Measurements from ENCODE around the gene RSRC1. TPM values are rescaled to one million over a fixed set of nuclear protein-coding genes. Genes with fewer than 3 reads are reported as not detected.
"Not testable (repeated sequence)": the region's sequence is repeated elsewhere in the genome, so short reads cannot be mapped to it uniquely, and the experiment has no call there.

Gene RSRC1
- total and polyA plus RNA-seq, 2 donors (not counting 1 experiment from before 2014, with no cell fraction given): 12.6 to 43.1 TPM

- Histone ChIP-seq H3K4me2 (ENCODE audit: extremely low read depth, insufficient read depth, low read length) (no peak overlapping the region), H4K20me1 (ENCODE audit: control insufficient read depth, extremely low read depth, insufficient read depth, low read length) (no peaks in the 10 kb centered on the region), H3K27me3 (ENCODE audit: control insufficient read depth, insufficient read depth, low read length) (no peaks in the 10 kb centered on the region), H3K79me2 (ENCODE audit: control insufficient read depth, insufficient read depth, low read length) (no peaks in the 10 kb centered on the region), H3K4me1 (ENCODE audit: control insufficient read depth, extremely low read depth, insufficient read depth, low read length) (no peaks in the 10 kb centered on the region), H3K36me3 (ENCODE audit: control insufficient read depth, insufficient read depth, low read length) (no peaks in the 10 kb centered on the region), H3K9ac (ENCODE audit: insufficient read depth, low read length) (no peak overlapping the region), H3K27ac (ENCODE audit: insufficient read depth, low read length) (no peak overlapping the region), H3K4me3 (replicated peaks in 1 of 4; ENCODE audit: control extremely low read depth in 1 of 4, insufficient read depth in 1 of 4, low read depth in 3 of 4, low read length in 4 of 4) (no peak overlapping the region), H3K9me3 (ENCODE audit: control insufficient read depth, insufficient read depth, low read depth, low read length) (no peaks in the 10 kb centered on the region), H2AFZ (ENCODE audit: low read length) (no peak overlapping the region)
- no peak for DNase-seq (ENCODE audit: low read depth in 2 of 2)
- TF ChIP-seq EZH2 (IDR thresholded peaks at IDR 0.05; ENCODE audit: low read length, missing control alignments) (no peak), CTCF (conservative IDR thresholded peaks at IDR 0.05 in 1 of 2, IDR thresholded peaks at IDR 0.05 in 1 of 2; ENCODE audit: low read depth in 1 of 2, low read length in 2 of 2) (no peak)
Measured at GRCh38 chr3:158404131-158404718, 294.3 kb downstream of the RSRC1 start.

- Histone ChIP-seq H3K36me3 (ENCODE audit: control insufficient read depth, insufficient read depth, low read length) (no peaks in the 10 kb centered on the region), H3K9ac (ENCODE audit: insufficient read depth, low read length) (no peak overlapping the region), H3K4me2 (ENCODE audit: extremely low read depth, insufficient read depth, low read length) (no peak overlapping the region), H3K79me2 (ENCODE audit: control insufficient read depth, insufficient read depth, low read length) (no peaks in the 10 kb centered on the region), H3K27me3 (ENCODE audit: control insufficient read depth, insufficient read depth, low read length) (no peaks in the 10 kb centered on the region), H3K9me3 (ENCODE audit: control insufficient read depth, insufficient read depth, low read depth, low read length) (no peaks in the 10 kb centered on the region), H3K4me1 (ENCODE audit: control insufficient read depth, extremely low read depth, insufficient read depth, low read length) (no peaks in the 10 kb centered on the region), H3K4me3 (replicated peaks in 1 of 4; ENCODE audit: control extremely low read depth in 1 of 4, insufficient read depth in 1 of 4, low read depth in 3 of 4, low read length in 4 of 4) (no peak overlapping the region), H4K20me1 (ENCODE audit: control insufficient read depth, extremely low read depth, insufficient read depth, low read length) (no peaks in the 10 kb centered on the region), H3K27ac (ENCODE audit: insufficient read depth, low read length) (no peak overlapping the region), H2AFZ (ENCODE audit: low read length) (no peak overlapping the region)
- DNase-seq (ENCODE audit: low read depth in 2 of 2): no peak
- no peak for TF ChIP-seq EZH2 (IDR thresholded peaks at IDR 0.05; ENCODE audit: low read length, missing control alignments)
- no peak for TF ChIP-seq CTCF (conservative IDR thresholded peaks at IDR 0.05 in 1 of 2, IDR thresholded peaks at IDR 0.05 in 1 of 2; ENCODE audit: low read depth in 1 of 2, low read length in 2 of 2)
Measured at GRCh38 chr3:158405507-158405906, 295.6 kb downstream of the RSRC1 start.

GRCh38 chr3:158407844-158408517, 298.1 kb downstream of the RSRC1 start:
- Histone ChIP-seq H2AFZ (ENCODE audit: low read length) (no peak overlapping the region), H3K4me3 (replicated peaks in 1 of 4; ENCODE audit: control extremely low read depth in 1 of 4, insufficient read depth in 1 of 4, low read depth in 3 of 4, low read length in 4 of 4) (no peak overlapping the region), H3K4me2 (ENCODE audit: extremely low read depth, insufficient read depth, low read length) (no peak overlapping the region), H4K20me1 (ENCODE audit: control insufficient read depth, extremely low read depth, insufficient read depth, low read length) (no peaks in the 10 kb centered on the region), H3K27me3 (ENCODE audit: control insufficient read depth, insufficient read depth, low read length) (no peaks in the 10 kb centered on the region), H3K9ac (ENCODE audit: insufficient read depth, low read length) (no peak overlapping the region), H3K79me2 (ENCODE audit: control insufficient read depth, insufficient read depth, low read length) (no peaks in the 10 kb centered on the region), H3K9me3 (ENCODE audit: control insufficient read depth, insufficient read depth, low read depth, low read length) (no peaks in the 10 kb centered on the region), H3K27ac (ENCODE audit: insufficient read depth, low read length) (no peak overlapping the region), H3K36me3 (ENCODE audit: control insufficient read depth, insufficient read depth, low read length) (no peaks in the 10 kb centered on the region), H3K4me1 (ENCODE audit: control insufficient read depth, extremely low read depth, insufficient read depth, low read length) (no peaks in the 10 kb centered on the region)
- TF ChIP-seq EZH2 (IDR thresholded peaks at IDR 0.05; ENCODE audit: low read length, missing control alignments) (no peak), CTCF (conservative IDR thresholded peaks at IDR 0.05 in 1 of 2, IDR thresholded peaks at IDR 0.05 in 1 of 2; ENCODE audit: low read depth in 1 of 2, low read length in 2 of 2) (no peak)
- no peak for DNase-seq (ENCODE audit: low read depth in 2 of 2)

- H3K27me3 ChIP-seq (ENCODE audit: control insufficient read depth, insufficient read depth, low read length); H3K4me1 ChIP-seq (ENCODE audit: control insufficient read depth, extremely low read depth, insufficient read depth, low read length); H3K4me2 ChIP-seq (ENCODE audit: extremely low read depth, insufficient read depth, low read length); H3K79me2 ChIP-seq (ENCODE audit: control insufficient read depth, insufficient read depth, low read length); DNase-seq (ENCODE audit: low read depth in 2 of 2); H3K27ac ChIP-seq (ENCODE audit: insufficient read depth, low read length); H3K4me3 ChIP-seq (replicated peaks in 1 of 4; ENCODE audit: control extremely low read depth in 1 of 4, insufficient read depth in 1 of 4, low read depth in 3 of 4, low read length in 4 of 4); H2AFZ ChIP-seq (ENCODE audit: low read length); H3K36me3 ChIP-seq (ENCODE audit: control insufficient read depth, insufficient read depth, low read length); H3K9ac ChIP-seq (ENCODE audit: insufficient read depth, low read length); H4K20me1 ChIP-seq (ENCODE audit: control insufficient read depth, extremely low read depth, insufficient read depth, low read length); H3K9me3 ChIP-seq (ENCODE audit: control insufficient read depth, insufficient read depth, low read depth, low read length): not testable (repeated sequence)
Measured at GRCh38 chr3:158408518-158408897, 298.6 kb downstream of the RSRC1 start.
